ENCODE data around the gene GNAI3. TPM values are rescaled to one million over a fixed set of nuclear protein-coding genes. Genes with fewer than 3 reads are reported as not detected.

GNAI3 gene
- total RNA-seq (2014; rRNA removed; shearing (Covaris generic)): 17.3 and 20.2 TPM in 2 replicates

GRCh38 chr1:109548321-109549267, at the start of gene GNAI3:
GNAI3 (plus strand) TSS chr1:109548615; CDS start chr1:109548721, 106 bp downstream.
- DNase-seq (ENCODE audit: low read depth): peak; percentile 96

GRCh38 chr1:109499081-109499480, 49.3 kb upstream of the GNAI3 start:
- no peak for DNase-seq (ENCODE audit: low read depth)

DNA sequence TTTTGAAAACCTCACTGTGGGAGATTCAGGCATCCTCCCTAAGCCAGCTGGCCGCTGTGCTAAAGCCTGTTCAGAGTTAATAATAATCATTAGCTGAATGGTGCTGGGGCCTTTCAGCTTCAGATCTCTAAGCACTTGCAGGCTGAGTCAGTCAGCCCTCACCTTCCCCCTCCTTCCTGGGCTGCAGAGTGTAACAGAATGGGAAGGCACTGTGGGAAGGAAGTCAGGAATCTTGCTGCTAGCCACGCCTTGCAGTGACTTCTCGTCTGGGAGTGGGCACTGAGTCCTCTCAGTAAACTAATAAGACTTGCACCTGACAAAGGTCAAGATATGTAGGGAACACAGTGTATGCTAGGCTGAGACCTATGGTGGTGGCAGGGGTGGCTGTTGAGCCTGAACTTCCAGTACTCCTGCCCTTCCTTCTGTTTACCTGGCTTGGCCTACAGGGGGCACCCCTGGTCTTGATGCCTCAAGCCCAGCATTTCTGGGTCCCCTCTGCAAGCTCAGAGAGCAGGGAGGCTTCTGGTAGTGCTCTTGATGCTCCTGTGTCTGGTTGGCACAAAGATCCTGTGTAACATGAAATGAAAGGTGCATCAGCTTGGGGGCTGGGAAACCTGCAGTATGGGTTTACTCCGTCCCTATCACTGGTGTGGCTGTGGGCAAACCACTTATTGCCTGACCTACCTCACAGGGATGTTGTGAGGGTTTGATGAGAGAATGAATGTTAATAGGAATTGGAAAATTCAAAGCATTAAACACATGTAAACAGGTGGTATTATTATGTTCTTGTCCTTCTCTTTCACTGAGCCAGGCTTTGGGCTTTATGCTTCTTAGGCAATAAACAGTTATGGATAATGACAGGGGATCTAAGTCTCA, 48.5 kb upstream of the GNAI3 start:
- DNase-seq (ENCODE audit: low read depth): no peak

- DNase-seq (ENCODE audit: low read depth): no peak
Observed at GRCh38 chr1:109500941-109501381, 47.5 kb upstream of the GNAI3 start.

GRCh38 chr1:109501644-109502363, 46.6 kb upstream of the GNAI3 start:
- DNase-seq (ENCODE audit: low read depth): no peak

DNA sequence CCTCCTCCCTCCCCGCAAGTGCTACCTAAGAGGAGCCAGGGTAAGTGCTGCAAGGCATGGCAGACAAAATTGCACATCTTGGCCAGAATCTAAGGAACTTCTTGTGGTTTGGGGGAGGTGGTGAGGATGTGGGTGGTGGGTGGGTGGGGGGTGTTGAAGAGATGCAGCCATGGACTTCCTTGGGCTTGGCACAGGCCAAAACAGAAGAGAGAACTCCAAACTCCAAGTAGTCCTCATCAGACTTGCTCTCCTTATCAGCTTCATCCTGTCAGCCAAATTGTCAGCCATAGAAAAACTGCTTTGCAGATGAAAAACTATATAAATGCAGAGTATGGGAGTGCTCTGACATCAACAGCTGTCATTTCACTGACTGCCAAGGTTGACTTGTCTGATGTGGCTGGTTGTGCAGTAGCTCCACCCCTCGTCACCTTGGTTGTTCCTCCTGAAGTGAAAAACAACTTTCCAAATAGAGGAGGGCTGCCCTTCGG, 46.0 kb upstream of the GNAI3 start:
- no peak for DNase-seq (ENCODE audit: low read depth)

DNA sequence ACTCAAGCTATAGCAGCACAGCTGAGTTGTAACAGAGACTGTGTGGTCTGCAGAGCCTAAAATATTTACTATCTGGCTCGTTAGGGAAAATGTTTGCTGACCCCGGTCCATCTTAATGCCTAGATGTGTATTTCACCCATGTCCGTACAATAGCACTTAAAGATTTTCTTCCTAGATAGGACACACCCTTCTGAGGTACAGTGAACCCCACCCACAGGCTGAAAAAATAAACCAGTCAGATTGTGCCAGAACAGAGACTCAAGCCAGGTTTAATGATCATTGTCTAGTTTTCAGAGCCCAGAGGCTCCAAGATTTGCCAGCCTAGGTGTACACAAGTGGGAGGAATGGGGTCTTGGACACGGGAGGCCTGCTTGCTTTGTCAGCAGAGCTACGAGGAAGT, 44.5 kb upstream of the GNAI3 start:
- DNase-seq (ENCODE audit: low read depth): no peak

- no peak for DNase-seq (ENCODE audit: low read depth)
Observed at GRCh38 chr1:109504974-109505373, 43.4 kb upstream of the GNAI3 start.

- no peak for DNase-seq (ENCODE audit: low read depth)
Observed at GRCh38 chr1:109508001-109508872, 40.2 kb upstream of the GNAI3 start.

DNA sequence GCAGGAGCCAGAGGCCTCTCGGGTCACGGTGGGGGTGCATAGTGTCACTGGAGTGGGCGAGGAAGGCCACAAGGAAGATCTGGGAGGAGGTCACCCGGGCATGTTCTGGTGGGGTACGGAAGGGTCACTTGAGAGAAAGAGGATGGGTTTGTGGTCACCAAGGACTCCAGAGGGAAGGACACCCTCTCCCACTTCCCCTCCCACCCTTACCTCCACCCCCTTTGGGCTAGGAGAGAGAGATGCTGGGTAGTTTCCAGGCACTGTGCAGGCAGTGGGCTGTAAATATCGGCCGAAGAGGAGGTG, 39.6 kb upstream of the GNAI3 start:
- no peak for DNase-seq (ENCODE audit: low read depth)

GRCh38 chr1:109509176-109510134, 39.0 kb upstream of the GNAI3 start, which contains the start of gene AMIGO1:
AMIGO1 (minus strand) TSS chr1:109509727; CDS start chr1:109508912, 815 bp downstream.
- peak; percentile 60 for DNase-seq (ENCODE audit: low read depth)

DNA sequence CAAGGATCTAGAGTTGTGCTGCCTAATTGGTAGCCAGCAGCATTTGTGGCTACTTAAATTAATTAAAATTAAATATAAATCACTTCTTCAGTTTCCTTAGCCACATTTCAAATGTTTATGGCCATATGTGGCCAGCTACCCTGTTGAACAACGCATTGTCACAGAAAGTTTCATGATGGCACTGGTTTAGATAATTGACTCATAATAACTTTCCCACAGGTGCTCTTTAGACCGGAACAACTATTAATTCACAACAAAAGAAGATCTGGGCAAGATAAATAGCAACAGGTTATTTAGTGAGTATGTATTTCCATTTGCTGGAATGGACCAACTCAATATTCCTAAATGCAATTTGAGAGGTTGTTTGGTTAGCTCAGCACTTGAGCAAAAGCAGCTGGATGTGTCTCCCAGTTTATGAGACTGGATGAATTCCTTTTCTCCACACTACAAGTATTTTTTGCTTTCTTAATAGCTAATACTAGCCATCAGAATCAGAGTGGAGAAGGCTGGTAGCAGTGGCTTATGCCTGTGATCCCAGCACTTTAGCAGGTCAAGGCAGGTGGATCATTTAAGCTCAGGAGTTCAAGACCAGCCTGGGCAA, 35.2 kb upstream of the GNAI3 start:
- no peak for DNase-seq (ENCODE audit: low read depth)

GRCh38 chr1:109514846-109515245, 33.6 kb upstream of the GNAI3 start:
- no peak for DNase-seq (ENCODE audit: low read depth)

DNA sequence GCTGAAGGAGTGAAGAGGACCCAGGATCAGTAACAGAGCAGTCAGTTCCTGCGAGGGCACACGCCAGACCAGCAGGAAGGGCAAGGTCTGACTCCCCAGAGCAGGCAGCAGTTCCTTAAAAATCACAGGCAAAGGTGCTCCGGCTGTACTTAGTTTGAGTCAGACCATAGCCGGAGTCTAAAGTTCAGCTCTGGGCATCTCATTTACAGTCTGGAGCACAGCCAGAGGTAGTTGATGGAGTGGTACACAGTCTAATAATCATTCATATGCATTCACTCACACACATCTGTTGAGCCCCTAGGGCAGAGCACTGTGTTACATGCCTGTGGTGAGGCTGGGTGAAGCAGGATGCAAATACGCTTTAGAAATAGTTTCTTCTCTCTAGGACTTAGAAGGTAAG, 31.5 kb upstream of the GNAI3 start:
- DNase-seq (ENCODE audit: low read depth): peak; percentile 94

- peak; percentile 55 for DNase-seq (ENCODE audit: low read depth)
Observed at GRCh38 chr1:109517337-109517736, 31.1 kb upstream of the GNAI3 start.

- DNase-seq (ENCODE audit: low read depth): no peak
Observed at GRCh38 chr1:109521002-109521951, 27.1 kb upstream of the GNAI3 start.

GRCh38 chr1:109522026-109522425, 26.4 kb upstream of the GNAI3 start:
- no peak for DNase-seq (ENCODE audit: low read depth)

- peak; percentile 82 for DNase-seq (ENCODE audit: low read depth)
Observed at GRCh38 chr1:109523706-109524105, 24.7 kb upstream of the GNAI3 start.
